Activated CD8-positive, alpha-beta T cell treated with anti-CD3 and anti-CD28 coated beads for 36 hours (primary cell): ENCODE results near the gene ALG6. TPM values are rescaled to one million over a fixed set of nuclear protein-coding genes. Genes with fewer than 3 reads are reported as not detected.

Source experiments
- ATAC-seq: fragments of 200-7000 bp; cut with Tn5 transposase; one replicate; pipeline ENCODE4 v1.10.0; 2021; ENCODE audit warnings: mild to moderate bottlenecking, moderate library complexity
- CTCF ChIA-PET: fragments of 350-600 bp; sonication (Branson Sonifier 250); formaldehyde crosslinking; loops from one replicate; lab custom pipeline; 2021; ENCODE audit warnings: antibody characterized with exemption; lab: Charles Lee
- POLR2A ChIA-PET: fragments of 350-600 bp; sonication (Branson Sonifier 250); formaldehyde crosslinking; loops from one replicate; lab custom pipeline; 2021; ENCODE audit warnings: antibody characterized with exemption; lab: Charles Lee
- DNase-seq: peaks from one replicate; pipeline ENCODE4 v3.0.0-alpha.2; 2020
- H3K27ac Mint-ChIP-seq: one replicate; pipeline ENCODE4 v1.8.0; 2021; ENCODE audit warnings: mild to moderate bottlenecking, mixed read lengths
- H3K27me3 Mint-ChIP-seq: one replicate; pipeline ENCODE4 v1.8.0; 2021; ENCODE audit warnings: mixed read lengths
- H3K36me3 Mint-ChIP-seq: one replicate; pipeline ENCODE4 v1.8.0; 2021; ENCODE audit warnings: low read depth, mixed read lengths
- H3K4me1 Mint-ChIP-seq: one replicate; pipeline ENCODE4 v1.8.0; 2021; ENCODE audit warnings: low read depth, mixed read lengths
- H3K4me3 Mint-ChIP-seq: one replicate; pipeline ENCODE4 v1.8.0; 2021; ENCODE audit warnings: mild to moderate bottlenecking, moderate library complexity, mixed read lengths
- H3K9me3 Mint-ChIP-seq: one replicate; pipeline ENCODE4 v1.8.0; 2021; ENCODE audit warnings: mixed read lengths
- CTCF ChIP-seq: fragments of 200-600 bp; IDR thresholded peaks from one replicate; pipeline ENCODE4 v1.8.0; 2022; ENCODE audit warnings: antibody characterized with exemption, mild to moderate bottlenecking
- intact Hi-C: fragments of 100-400 bp; cut with micrococcal nuclease; formaldehyde crosslinking; loops from one replicate; pipeline ENCODE4 v1.10.0; 2022
- total RNA-seq, 2 experiments: library from RNA; stranded (reverse); gene quantifications; one replicate each; pipeline ENCODE4 v1.2.3, GENCODE V29; 2021

Gene ALG6
- total RNA-seq = 10 to 100 TPM; 15.1 to 17.7 TPM

DNA sequence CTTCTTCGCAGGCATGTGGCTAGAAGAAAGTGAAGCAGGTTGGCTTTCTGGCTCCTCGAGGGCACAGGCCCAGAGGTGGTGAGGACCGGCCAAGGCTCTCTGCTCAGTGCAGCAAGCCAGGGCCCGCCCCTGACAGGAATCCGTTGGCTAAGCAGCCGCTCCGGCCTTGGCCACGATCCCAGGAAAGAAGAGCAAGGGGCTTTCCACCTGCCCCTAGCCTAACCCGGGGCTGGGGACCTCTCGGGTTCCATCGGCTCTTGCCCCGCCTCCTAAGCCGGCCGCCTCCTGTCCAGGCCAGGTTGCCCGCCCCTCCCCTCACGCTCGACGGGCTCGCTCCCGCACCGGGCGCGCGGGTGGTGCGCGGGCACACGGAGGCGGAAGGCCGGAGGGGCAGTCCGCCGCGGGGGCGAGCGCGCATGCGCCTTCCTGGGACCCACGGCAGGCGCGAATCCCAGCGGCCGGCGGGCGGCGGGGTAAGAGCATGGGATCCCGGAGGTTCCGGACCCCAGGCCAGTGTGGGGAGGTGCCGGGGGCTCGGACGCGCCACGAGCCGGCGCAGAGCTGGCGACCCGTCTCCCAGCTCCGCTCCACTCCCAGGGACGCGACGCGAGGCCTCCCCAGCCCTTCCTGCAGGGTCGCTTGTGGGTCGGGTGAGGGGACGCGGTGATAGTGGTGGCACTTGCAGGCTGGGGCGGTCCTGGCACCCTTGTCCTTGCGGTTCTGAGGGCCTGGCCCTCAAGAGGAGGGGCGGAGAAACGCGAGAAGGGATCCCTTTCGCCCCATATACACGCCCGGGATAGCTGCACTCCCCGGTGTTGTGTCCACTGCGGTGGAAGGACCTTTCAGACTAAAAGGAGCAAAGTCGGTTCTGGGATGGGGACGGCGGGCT, at the start of gene ALG6:
Gene ALG6 (plus strand): TSS at position 413 of the 889 bp plus-strand sequence. CDS start 3,351 bp downstream, outside the sequence.
- peak within 1 kb of the TSS; percentile 98 for H3K4me3 Mint-ChIP-seq
- DNase-seq (peak; percentile 92), ATAC-seq (peak; percentile 96)
- peak within 1 kb of the TSS; percentile 91 for H3K27ac Mint-ChIP-seq
- H3K4me1 Mint-ChIP-seq = peaks cover 18% of the 10 kb centered on the region
- intact Hi-C loops = no loop called here
- no peak for TF ChIP-seq CTCF
- peaks cover 20% of the 10 kb centered on the region for H3K36me3 Mint-ChIP-seq
- CTCF ChIA-PET = no interaction called here
- POLR2A ChIA-PET = no interaction called here
- peaks cover 5% of the 10 kb centered on the region for H3K27me3 Mint-ChIP-seq
- H3K9me3 Mint-ChIP-seq = no peaks in the 10 kb centered on the region

DNA sequence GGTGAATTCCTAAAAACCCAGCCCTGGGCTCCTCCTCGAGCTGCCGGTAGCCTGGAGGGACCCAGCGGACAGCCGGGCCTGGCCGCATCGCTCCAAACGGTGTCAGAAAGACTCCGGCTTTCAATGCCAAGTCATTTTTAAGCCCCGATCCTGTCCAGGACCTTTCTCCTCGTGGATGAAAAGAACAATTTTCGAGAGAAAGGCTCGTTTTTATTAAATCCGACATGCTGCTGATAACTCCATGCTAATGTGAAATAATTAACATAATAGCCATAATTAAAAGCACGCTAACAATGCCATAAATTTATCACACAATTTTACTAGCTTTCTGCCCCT, 49.6 kb upstream of the ALG6 start:
- intact Hi-C loops = no loop called here
- Mint-ChIP-seq H3K9me3 (peaks cover 4% of the 10 kb centered on the region), H3K4me3 (peak overlapping the region; percentile 60), H3K27me3 (peaks cover 68% of the 10 kb centered on the region), H3K36me3 (peaks cover 15% of the 10 kb centered on the region), H3K4me1 (peaks cover 30% of the 10 kb centered on the region), H3K27ac (no peak overlapping the region)
- CTCF ChIA-PET = interaction anchor here (1.6 to 6.3 kb wide), 3 partner anchors 9 to 18 kb away, joined by 3 to 39 read pairs (median 28); no protein-coding TSS in a partner anchor
- POLR2A ChIA-PET = interaction anchor here (1.8 kb wide), 1 partner anchor 12 kb away, joined by 5 read pairs; no protein-coding TSS in a partner anchor
- DNase-seq (no peak), ATAC-seq (no peak)
- no peak for TF ChIP-seq CTCF

- ChIA-PET CTCF (interaction anchor here (1.7 to 6.3 kb wide), 3 partner anchors 9 to 113 kb away, joined by 4 to 39 read pairs (median 28); no protein-coding TSS in a partner anchor), POLR2A (interaction anchor here (1.8 kb wide), 1 partner anchor 11 kb away, joined by 5 read pairs; no protein-coding TSS in a partner anchor)
- Mint-ChIP-seq H3K4me3 (peak overlapping the region; percentile 60), H3K27me3 (peaks cover 69% of the 10 kb centered on the region), H3K27ac (no peak overlapping the region), H3K4me1 (peaks cover 30% of the 10 kb centered on the region), H3K9me3 (peaks cover 4% of the 10 kb centered on the region), H3K36me3 (peaks cover 15% of the 10 kb centered on the region)
- no peak for TF ChIP-seq CTCF
- intact Hi-C loops = no loop called here
- DNase-seq (no peak), ATAC-seq (no peak)
Measured at GRCh38 chr1:63318201-63318979, 49.0 kb upstream of the ALG6 start.

- H3K27me3 Mint-ChIP-seq = peaks cover 65% of the 10 kb centered on the region
- ChIA-PET CTCF (interaction anchor here (1.0 to 6.3 kb wide), 5 partner anchors 8 to 112 kb away, joined by 3 to 39 read pairs (median 4); no protein-coding TSS in a partner anchor), POLR2A (interaction anchor here (1.8 kb wide), 1 partner anchor 10 kb away, joined by 5 read pairs; no protein-coding TSS in a partner anchor)
- DNase-seq (no peak), ATAC-seq (no peak)
- no peak for TF ChIP-seq CTCF
- no peak overlapping the region for H3K27ac Mint-ChIP-seq
- H3K36me3 Mint-ChIP-seq = peaks cover 15% of the 10 kb centered on the region
- H3K9me3 Mint-ChIP-seq = peaks cover 4% of the 10 kb centered on the region
- peak overlapping the region; percentile 17 for H3K4me3 Mint-ChIP-seq
- peaks cover 32% of the 10 kb centered on the region for H3K4me1 Mint-ChIP-seq
- intact Hi-C loops = loop anchor here (10.0 kb wide), 1 partner anchor 205 kb away; the partner anchor contains the start of genes EFCAB7 and ITGB3BP
Measured at GRCh38 chr1:63319046-63320021, 48.1 kb upstream of the ALG6 start.
